Transverse colon (tissue), 3 donors: ENCODE data around the gene EME1.

Experiments used
- EP300 ChIP-seq: sonication (generic); formaldehyde crosslinking; IDR thresholded peaks from one replicate; pipeline ENCODE4 v1.6.1; 2017; ENCODE audit warnings: antibody characterized with exemption, low read depth
- POLR2A ChIP-seq: fragments of 450-650 bp; IDR thresholded peaks from one replicate; pipeline ENCODE4 v1.6.1; 2016; ENCODE audit warnings: antibody characterized with exemption, mild to moderate bottlenecking, moderate library complexity
- TF ChIP-seq, protein P1 (sequence below), 5 experiments: fragments of 200-600 bp in 3 of 5; fragments of 450-650 bp in 2 of 5; sonication (generic) in 3 of 5; IDR thresholded peaks; 1 replicate in 2 of 5; 2 replicates in 3 of 5; pipeline ENCODE4 v1.5.1; 2016 to 2017; ENCODE audit warnings: antibody characterized with exemption in 5 of 5, inconsistent platforms in 3 of 5, mild to moderate bottlenecking in 2 of 5, moderate library complexity in 1 of 5

DNA sequence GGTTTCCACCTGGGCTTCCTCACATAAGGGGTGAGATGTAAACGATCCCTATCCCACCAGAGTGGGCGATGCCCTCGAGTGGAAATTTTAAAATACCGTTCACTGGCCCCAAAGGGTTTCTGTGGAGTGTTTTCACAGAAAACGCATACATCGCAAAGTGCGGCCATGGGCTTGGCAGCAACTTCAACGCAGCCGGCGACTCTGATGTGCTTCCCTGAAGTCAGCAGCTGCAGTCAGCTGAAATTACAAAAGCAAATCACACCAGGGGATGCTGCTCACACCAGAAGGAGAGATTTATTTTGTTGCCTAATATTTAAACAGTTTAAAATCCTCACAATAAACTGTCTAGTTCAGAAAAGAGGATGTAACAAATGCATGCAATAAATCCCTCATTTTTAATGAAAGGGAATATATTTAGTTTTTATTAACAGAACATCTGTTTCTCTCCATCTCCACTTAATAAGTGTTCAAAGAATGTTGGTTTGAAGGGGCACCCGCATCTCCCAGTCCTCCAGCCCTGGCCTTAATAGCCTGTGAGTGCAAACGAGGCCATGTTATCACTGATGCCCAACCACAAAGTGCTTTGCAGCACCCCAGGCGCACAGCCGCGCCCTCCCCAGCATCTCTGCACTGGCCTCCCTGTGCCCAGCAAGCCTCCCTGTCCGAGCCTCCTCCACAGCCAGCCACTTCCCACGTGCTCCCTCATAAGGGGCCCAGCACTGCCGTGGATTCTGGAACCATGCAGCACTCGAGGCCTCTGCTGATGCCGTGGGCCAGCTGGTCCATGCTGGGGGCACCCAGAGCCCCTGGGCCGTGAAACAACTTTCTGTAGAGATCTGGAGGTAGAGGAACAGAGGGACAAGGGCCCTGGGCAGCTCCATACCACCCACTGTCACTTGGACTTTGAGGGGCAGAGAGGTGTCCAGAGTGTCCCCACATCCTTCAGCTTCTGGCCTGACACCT, 44.4 kb upstream of the EME1 start:
- TF ChIP-seq, protein P1, sequence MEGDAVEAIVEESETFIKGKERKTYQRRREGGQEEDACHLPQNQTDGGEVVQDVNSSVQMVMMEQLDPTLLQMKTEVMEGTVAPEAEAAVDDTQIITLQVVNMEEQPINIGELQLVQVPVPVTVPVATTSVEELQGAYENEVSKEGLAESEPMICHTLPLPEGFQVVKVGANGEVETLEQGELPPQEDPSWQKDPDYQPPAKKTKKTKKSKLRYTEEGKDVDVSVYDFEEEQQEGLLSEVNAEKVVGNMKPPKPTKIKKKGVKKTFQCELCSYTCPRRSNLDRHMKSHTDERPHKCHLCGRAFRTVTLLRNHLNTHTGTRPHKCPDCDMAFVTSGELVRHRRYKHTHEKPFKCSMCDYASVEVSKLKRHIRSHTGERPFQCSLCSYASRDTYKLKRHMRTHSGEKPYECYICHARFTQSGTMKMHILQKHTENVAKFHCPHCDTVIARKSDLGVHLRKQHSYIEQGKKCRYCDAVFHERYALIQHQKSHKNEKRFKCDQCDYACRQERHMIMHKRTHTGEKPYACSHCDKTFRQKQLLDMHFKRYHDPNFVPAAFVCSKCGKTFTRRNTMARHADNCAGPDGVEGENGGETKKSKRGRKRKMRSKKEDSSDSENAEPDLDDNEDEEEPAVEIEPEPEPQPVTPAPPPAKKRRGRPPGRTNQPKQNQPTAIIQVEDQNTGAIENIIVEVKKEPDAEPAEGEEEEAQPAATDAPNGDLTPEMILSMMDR (IDR thresholded peaks at IDR 0.05): no peak
- TF ChIP-seq POLR2A (no peak), EP300 (no peak)
